ENCODE data around the gene CASQ1. TPM values are rescaled to one million over a fixed set of nuclear protein-coding genes. Genes with fewer than 3 reads are reported as not detected.

The CASQ1 gene
- total RNA-seq, 1 experiment from 2014 or later: 0.49 TPM

GRCh38 chr1:160179336-160179735, 11.0 kb upstream of the CASQ1 start:
- H3K9me3 ChIP-seq (replicated peaks): peaks cover 4% of the 10 kb centered on the region; the same call in 1 of the 2 replicates
- H3K4me3 ChIP-seq: no peak overlapping the region
- H3K27me3 ChIP-seq: 0 out of 2 replicates have a peak, but pooled peaks cover 4% of the 10 kb centered on the region
- DNase-seq: no peak
- no peaks in the 10 kb centered on the region for H3K4me1 ChIP-seq
- no peaks in the 10 kb centered on the region for H3K36me3 ChIP-seq
- H3K27ac ChIP-seq: no peak overlapping the region

- H3K4me1 ChIP-seq: peaks cover 17% of the 10 kb centered on the region
- H3K4me3 ChIP-seq: no peak overlapping the region
- no peaks in the 10 kb centered on the region for H3K9me3 ChIP-seq (replicated peaks)
- no peaks in the 10 kb centered on the region for H3K36me3 ChIP-seq
- DNase-seq: no peak
- H3K27me3 ChIP-seq: no peaks in the 10 kb centered on the region
- no peak overlapping the region for H3K27ac ChIP-seq
These were observed 4.1 kb upstream of the CASQ1 start for GRCh38 chr1:160186246-160186645.

GRCh38 chr1:160186729-160187128, 3.6 kb upstream of the CASQ1 start:
- no peaks in the 10 kb centered on the region for H3K9me3 ChIP-seq (replicated peaks)
- H3K4me3 ChIP-seq: no peak overlapping the region
- no peak overlapping the region for H3K27ac ChIP-seq
- no peaks in the 10 kb centered on the region for H3K36me3 ChIP-seq
- H3K27me3 ChIP-seq: no peaks in the 10 kb centered on the region
- no peak for DNase-seq
- H3K4me1 ChIP-seq: peaks cover 17% of the 10 kb centered on the region

- no peak overlapping the region for H3K27ac ChIP-seq
- H3K27me3 ChIP-seq: no peaks in the 10 kb centered on the region
These were observed 3.0 kb upstream of the CASQ1 start for GRCh38 chr1:160187407-160187806.

GRCh38 chr1:160188341-160188740, 2.0 kb upstream of the CASQ1 start:
- no peaks in the 10 kb centered on the region for H3K27me3 ChIP-seq
- peaks cover 18% of the 10 kb centered on the region for H3K4me1 ChIP-seq
- no peak for DNase-seq
- no peaks in the 10 kb centered on the region for H3K9me3 ChIP-seq (replicated peaks)
- no peak overlapping the region for H3K4me3 ChIP-seq
- H3K36me3 ChIP-seq: no peaks in the 10 kb centered on the region
- H3K27ac ChIP-seq: no peak overlapping the region

More at GRCh38 chr1:160187407-160187806, 3.0 kb upstream of the CASQ1 start:
- Histone ChIP-seq H3K9me3 (replicated peaks) (no peaks in the 10 kb centered on the region), H3K4me3 (no peak overlapping the region), H3K4me1 (peaks cover 17% of the 10 kb centered on the region), H3K36me3 (no peaks in the 10 kb centered on the region)
- no peak for DNase-seq

GRCh38 chr1:160191756-160192155, 1.4 kb downstream of the CASQ1 start:
- Histone ChIP-seq H3K9me3 (replicated peaks) (no peaks in the 10 kb centered on the region), H3K27ac (no peak overlapping the region), H3K36me3 (no peaks in the 10 kb centered on the region)

GRCh38 chr1:160192234-160192633, 1.9 kb downstream of the CASQ1 start:
- Histone ChIP-seq H3K36me3 (no peaks in the 10 kb centered on the region), H3K27me3 (no peaks in the 10 kb centered on the region), H3K27ac (no peak overlapping the region), H3K4me3 (no peak overlapping the region), H3K4me1 (peaks cover 13% of the 10 kb centered on the region), H3K9me3 (replicated peaks) (no peaks in the 10 kb centered on the region)
- no peak for DNase-seq

More at GRCh38 chr1:160191756-160192155, 1.4 kb downstream of the CASQ1 start:
- Histone ChIP-seq H3K4me1 (peaks cover 13% of the 10 kb centered on the region), H3K4me3 (no peak overlapping the region), H3K27me3 (no peaks in the 10 kb centered on the region)
- DNase-seq: no peak

GRCh38 chr1:160193091-160193819, 2.9 kb downstream of the CASQ1 start:
- Histone ChIP-seq H3K27ac (peak overlapping the region; percentile 57), H3K4me3 (peak overlapping the region; percentile 25), H3K36me3 (no peaks in the 10 kb centered on the region), H3K27me3 (no peaks in the 10 kb centered on the region), H3K9me3 (replicated peaks) (no peaks in the 10 kb centered on the region), H3K4me1 (peaks cover 13% of the 10 kb centered on the region)
- DNase-seq: peak; percentile 84 to 95

GRCh38 chr1:160193832-160194736, 3.7 kb downstream of the CASQ1 start:
- H3K4me1 ChIP-seq: peaks cover 13% of the 10 kb centered on the region
- no peaks in the 10 kb centered on the region for H3K36me3 ChIP-seq
- peak overlapping the region; percentile 57 for H3K27ac ChIP-seq
- H3K27me3 ChIP-seq: no peaks in the 10 kb centered on the region
- H3K4me3 ChIP-seq: no peak overlapping the region
- no peaks in the 10 kb centered on the region for H3K9me3 ChIP-seq (replicated peaks)
- DNase-seq: no peak

- Histone ChIP-seq H3K36me3 (no peaks in the 10 kb centered on the region), H3K9me3 (replicated peaks) (no peaks in the 10 kb centered on the region), H3K27me3 (no peaks in the 10 kb centered on the region), H3K4me3 (no peak overlapping the region), H3K4me1 (peaks cover 8% of the 10 kb centered on the region), H3K27ac (no peak overlapping the region)
- DNase-seq: no peak
These were observed 4.3 kb downstream of the CASQ1 start for GRCh38 chr1:160194737-160195059.

- DNase-seq: no peak
- no peaks in the 10 kb centered on the region for H3K27me3 ChIP-seq
- no peak overlapping the region for H3K27ac ChIP-seq
- H3K4me1 ChIP-seq: 0 out of 2 replicates have a peak, but pooled peaks cover 2% of the 10 kb centered on the region
- H3K4me3 ChIP-seq: no peak overlapping the region
- no peaks in the 10 kb centered on the region for H3K9me3 ChIP-seq (replicated peaks)
- H3K36me3 ChIP-seq: no peaks in the 10 kb centered on the region
These were observed 5.8 kb downstream of the CASQ1 start for GRCh38 chr1:160196143-160196542.

GRCh38 chr1:160197231-160197630, 6.9 kb downstream of the CASQ1 start:
- Histone ChIP-seq H3K27ac (no peak overlapping the region), H3K9me3 (replicated peaks) (no peaks in the 10 kb centered on the region), H3K4me1 (0 out of 2 replicates have a peak, but pooled peaks cover 2% of the 10 kb centered on the region), H3K4me3 (no peak overlapping the region), H3K36me3 (no peaks in the 10 kb centered on the region), H3K27me3 (no peaks in the 10 kb centered on the region)
- DNase-seq: no peak

- DNase-seq: no peak
- Histone ChIP-seq H3K4me3 (no peak overlapping the region), H3K9me3 (replicated peaks) (no peaks in the 10 kb centered on the region), H3K4me1 (peaks cover 5% of the 10 kb centered on the region; the same call in 1 of the 2 replicates), H3K27ac (no peak overlapping the region), H3K27me3 (no peaks in the 10 kb centered on the region), H3K36me3 (peaks cover 5% of the 10 kb centered on the region)
These were observed 10.4 kb downstream of the CASQ1 start for GRCh38 chr1:160200786-160201185.

- H3K9me3 ChIP-seq (replicated peaks): no peaks in the 10 kb centered on the region
- no peaks in the 10 kb centered on the region for H3K27me3 ChIP-seq
- H3K4me3 ChIP-seq: peak overlapping the region; percentile 99
- no peak for DNase-seq
- no peak overlapping the region for H3K27ac ChIP-seq
- peaks cover 33% of the 10 kb centered on the region for H3K4me1 ChIP-seq
- peaks cover 16% of the 10 kb centered on the region for H3K36me3 ChIP-seq
These were observed 14.3 kb downstream of the CASQ1 start for GRCh38 chr1:160204526-160205241.
